KOPT-K1 (cell line): ENCODE results near the gene MRPL24.

Experiments
- H3K27ac ChIP-seq: fragments of 200-600 bp; sonication (generic); 2 replicates; pipeline ENCODE4 v1.5.1; 2016; ENCODE audit warnings: antibody characterized with exemption, mild to moderate bottlenecking, low read depth, low read length; ENCODE audit not compliant: poor library complexity, severe bottlenecking
- H3K36me3 ChIP-seq: fragments of 200-600 bp; sonication (generic); 2 replicates; pipeline ENCODE4 v1.5.1; 2017; ENCODE audit warnings: antibody characterized with exemption, mild to moderate bottlenecking, low read length, moderate library complexity; ENCODE audit not compliant: insufficient read depth
- H3K9me3 ChIP-seq: fragments of 200-600 bp; sonication (generic); 2 replicates; pipeline ENCODE4 v1.5.1; 2017; ENCODE audit warnings: antibody characterized with exemption, low read length, mild to moderate bottlenecking; ENCODE audit not compliant: insufficient read depth, poor library complexity, severe bottlenecking

MRPL24 gene

DNA sequence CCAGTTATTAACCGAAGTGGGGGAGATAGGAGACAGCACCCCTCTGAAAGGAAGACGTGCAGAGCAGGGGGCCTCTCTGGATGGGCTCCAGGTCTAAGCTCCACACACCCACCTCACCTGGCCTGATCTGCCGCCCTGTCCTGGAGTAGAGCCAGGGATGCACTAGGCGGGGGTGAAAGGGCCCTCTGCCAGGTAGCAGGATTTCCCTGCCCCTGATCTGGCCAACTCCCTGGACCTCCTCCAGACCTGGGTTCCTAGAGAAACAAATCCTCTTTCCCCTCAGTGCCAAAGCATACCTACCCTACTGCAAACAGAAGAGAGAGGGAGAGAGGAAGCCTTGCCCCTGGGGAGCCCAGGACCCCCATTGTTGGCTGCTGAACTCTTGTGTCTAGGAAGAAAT is 37.6 kb downstream of the MRPL24 start:
- no peaks in the 10 kb centered on the region for H3K9me3 ChIP-seq
- no peaks in the 10 kb centered on the region for H3K36me3 ChIP-seq
- no peak overlapping the region for H3K27ac ChIP-seq

DNA sequence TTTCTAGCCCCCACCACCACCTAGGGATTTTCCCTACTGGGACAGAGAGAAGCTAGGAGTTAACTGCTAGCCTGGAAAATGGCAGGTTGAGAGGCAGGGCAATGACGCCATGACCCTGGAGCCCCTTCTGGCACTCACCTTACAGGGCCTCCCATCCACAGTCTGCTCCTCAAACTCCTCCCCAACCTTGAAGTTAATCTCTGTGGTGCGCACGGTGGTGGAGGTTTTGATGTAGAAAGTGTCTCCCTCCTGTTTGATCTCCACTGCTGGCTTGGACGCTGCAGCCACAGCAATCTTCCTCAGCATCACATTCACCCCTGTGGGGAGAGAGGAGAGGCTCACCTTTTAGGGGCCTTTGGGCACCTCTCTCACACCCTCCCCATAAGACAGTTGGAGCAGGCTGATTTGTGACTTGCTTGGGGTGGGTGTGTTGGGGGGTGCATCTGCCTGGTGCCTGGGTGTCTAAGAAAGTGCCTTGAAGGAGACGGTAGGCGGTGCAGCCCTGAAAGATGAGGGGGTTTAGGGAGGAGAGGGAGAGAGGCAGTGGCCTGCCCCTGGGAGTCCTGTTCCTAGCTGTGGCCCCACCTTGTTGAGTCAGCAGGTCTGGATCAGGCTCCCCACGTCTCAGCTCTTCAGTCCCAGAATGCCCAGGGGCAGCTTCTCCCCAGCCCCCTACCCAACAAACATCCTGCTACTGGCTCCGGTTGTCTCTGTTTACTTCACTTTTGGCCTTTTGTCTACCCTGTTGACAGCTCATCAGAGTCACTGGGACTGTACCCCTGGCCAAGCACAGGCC is 40.0 kb downstream of the MRPL24 start:
- H3K36me3 ChIP-seq = no peaks in the 10 kb centered on the region
- H3K9me3 ChIP-seq = no peaks in the 10 kb centered on the region
- H3K27ac ChIP-seq = no peak overlapping the region

DNA sequence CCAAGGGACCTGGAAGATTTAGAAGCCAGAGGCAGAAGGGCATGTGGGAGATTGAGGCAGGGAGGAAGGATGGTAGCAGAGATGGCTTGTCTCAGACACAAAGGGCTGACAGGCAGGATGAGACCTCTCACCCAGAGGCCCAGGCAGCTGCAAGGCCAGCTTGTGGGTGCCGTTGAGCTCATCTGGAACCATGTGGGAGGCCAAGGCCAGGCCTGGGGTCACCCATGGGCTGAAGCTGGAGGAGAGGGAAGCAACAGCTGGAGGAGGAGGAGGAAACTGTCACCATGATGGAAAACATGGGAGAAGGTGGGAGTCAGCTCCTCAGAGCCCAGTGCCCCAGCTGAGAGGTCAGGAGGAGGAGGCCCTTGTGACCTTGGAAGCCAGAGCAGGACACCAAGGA is 41.9 kb downstream of the MRPL24 start:
- Histone ChIP-seq H3K27ac (no peak overlapping the region), H3K9me3 (no peaks in the 10 kb centered on the region), H3K36me3 (no peaks in the 10 kb centered on the region)

DNA sequence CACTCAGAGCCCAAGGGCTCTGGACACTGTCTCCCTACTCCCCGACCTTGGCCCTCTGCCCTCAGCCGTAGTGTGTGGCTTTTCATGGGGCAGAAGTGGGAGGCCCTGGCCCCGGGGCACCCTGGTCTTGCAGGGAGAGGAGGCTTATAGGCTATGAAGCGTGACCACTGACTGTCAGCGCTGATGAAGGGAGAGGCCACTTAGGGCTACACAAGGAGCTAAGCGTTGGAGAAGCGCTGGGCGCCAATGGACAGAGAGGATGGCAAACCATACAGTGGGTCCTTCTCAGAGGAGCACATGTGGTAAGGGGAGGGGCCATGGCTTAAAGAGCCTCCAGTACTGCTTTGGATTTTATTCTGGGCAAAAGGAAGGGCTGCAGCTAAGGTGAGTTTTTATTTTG is 43.4 kb downstream of the MRPL24 start:
- Histone ChIP-seq H3K27ac (no peak overlapping the region), H3K36me3 (no peaks in the 10 kb centered on the region), H3K9me3 (no peaks in the 10 kb centered on the region)

DNA sequence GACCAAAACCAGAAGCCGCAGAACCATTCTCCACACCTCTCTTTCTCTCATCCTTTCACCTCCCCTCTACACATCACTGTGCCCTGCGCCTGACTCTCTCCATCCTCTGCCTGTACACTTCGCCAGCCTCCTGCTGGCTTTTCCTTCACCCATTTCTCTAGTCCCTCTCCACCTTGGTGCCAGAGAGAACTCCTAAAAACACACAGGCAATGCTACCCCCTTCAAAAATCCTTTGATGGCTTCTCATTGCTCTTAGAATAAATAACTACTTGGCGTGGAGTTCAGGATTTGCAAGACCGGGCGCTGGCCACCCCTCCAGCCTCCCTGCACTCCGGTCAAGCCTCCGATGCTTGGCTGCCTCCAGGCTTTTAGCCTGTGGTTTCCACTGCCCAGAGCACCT is 44.1 kb downstream of the MRPL24 start:
- H3K27ac ChIP-seq = no peak overlapping the region
- H3K9me3 ChIP-seq = no peaks in the 10 kb centered on the region
- H3K36me3 ChIP-seq = no peaks in the 10 kb centered on the region

DNA sequence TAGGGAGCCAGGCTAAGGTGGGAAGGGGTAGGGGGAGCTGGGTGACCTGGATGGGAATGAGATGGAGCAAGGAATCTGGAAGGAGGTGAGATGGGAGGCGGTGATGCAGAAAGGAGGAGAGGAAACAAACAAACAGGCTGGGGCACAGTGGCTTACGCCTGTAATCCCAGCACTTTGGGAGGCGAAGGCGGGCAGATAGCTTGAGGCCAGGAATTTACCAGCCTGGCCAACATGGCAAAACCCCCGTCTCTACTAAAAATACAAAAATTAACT is 46.3 kb downstream of the MRPL24 start:
- H3K9me3 ChIP-seq = no peaks in the 10 kb centered on the region
- no peak overlapping the region for H3K27ac ChIP-seq
- no peaks in the 10 kb centered on the region for H3K36me3 ChIP-seq

DNA sequence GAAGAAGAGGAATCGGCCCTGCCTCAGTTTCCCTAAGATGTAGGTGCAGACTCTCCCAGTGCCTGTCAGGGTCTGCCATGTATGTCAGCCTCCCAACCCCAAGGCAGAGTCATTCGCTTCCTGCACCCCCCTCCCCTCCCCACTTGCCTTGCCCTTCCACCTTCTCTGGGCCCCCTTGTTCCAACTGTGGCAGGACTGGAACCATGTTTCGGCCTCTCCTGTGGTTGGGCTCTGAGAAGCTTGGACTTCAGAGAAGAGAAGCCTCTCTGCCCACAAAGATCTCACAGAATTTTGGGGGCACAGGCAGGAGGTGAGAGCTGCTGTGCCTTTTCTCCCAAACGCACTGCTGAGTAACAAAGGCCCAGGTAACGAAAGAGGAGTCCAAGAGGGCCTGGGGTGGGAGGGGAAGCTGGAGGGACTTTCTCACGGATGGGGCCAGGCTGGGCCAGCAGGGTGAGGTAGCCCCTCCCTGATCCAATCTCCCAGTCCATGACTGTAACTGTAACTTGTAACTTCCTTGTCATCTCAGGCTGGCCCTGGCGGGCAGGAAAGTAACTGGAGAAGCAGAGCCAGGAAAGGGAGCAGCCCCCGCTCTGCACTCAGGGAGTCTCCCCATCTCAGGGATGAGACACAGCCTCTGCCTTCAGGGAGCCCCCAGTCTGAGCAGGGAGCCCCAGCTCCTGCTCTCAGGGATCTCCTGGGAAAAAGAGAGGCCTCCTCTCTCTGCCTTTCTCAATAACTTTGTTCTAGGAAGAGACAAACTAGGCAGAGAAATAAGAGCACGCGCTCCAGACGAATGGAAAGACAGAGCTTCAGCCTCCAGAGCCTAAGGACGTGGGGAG is 46.8 kb downstream of the MRPL24 start:
- no peak overlapping the region for H3K27ac ChIP-seq

DNA sequence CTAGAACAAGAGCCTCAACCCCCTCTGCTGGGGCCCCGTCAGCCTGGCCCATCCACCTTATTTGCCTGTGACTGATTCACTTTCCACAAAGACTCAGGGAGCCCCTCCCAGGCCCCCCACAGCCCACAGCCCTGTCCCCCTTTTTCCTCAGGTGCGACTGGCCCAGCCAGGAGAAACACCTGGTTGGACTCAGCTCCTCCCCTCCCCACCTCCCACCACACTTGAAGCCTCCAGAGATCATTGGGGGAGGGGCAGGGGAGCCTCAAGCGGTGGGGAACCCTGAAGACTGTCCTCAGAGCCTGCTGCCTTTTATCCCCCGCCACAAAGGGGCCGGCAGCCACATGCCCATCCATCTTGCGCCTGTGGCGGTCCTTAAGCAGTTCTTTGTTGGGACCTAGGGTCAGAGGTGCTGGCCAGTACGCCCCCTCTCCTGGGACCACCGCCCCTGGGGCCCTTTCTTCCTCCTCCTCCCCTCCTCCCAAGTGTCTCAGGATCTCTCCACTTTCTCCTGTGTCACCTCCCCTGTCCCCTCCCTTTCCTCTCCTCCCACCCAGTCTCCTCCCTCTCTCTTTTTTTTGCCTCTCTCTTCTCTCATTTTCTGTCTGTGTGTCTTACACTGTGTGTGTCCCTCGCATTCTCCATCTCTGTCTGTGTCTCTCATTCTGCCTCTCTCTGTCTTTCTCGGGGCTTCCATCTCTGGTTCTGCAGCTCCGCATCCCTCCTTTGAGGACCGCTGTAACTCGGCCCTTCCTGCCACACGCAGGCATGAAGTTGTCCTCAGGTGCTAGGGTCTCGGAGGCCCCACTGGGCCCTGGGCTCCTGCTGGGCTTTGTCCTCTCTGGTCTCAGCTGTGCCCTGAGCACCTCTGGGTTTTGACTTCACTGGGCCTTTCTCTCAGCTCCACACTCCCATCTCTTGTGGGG is 47.7 kb downstream of the MRPL24 start:
- no peaks in the 10 kb centered on the region for H3K36me3 ChIP-seq
- no peak overlapping the region for H3K27ac ChIP-seq
- no peaks in the 10 kb centered on the region for H3K9me3 ChIP-seq

More for the DNA sequence above, 46.8 kb downstream of the MRPL24 start:
- Histone ChIP-seq H3K9me3 (no peaks in the 10 kb centered on the region), H3K36me3 (no peaks in the 10 kb centered on the region)

DNA sequence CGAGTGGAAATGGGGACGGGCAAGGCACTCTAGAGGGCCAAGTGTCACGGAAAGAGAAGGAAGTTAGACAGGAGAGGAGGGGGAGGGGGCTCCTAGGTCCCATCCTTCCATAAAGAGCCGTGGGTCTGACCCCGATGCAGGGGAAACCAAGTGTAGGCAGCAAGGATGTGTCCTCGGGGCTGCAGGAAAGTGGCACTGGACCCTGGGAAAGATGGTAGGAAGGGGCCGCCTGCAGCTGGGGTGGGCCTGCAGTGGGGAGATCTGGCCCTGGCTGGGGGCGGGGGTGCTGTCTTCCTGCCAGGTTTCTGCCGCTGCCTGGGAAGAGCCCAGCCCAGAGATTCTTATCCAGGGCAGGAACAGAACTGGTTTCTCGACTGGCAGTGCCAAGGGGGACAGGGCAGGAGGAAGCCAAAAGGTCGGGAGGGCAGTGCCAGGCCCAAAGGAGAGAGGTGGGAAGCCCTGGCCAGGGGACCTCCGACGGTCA is 48.4 kb downstream of the MRPL24 start:
- no peaks in the 10 kb centered on the region for H3K36me3 ChIP-seq
- no peaks in the 10 kb centered on the region for H3K9me3 ChIP-seq
- no peak overlapping the region for H3K27ac ChIP-seq

DNA sequence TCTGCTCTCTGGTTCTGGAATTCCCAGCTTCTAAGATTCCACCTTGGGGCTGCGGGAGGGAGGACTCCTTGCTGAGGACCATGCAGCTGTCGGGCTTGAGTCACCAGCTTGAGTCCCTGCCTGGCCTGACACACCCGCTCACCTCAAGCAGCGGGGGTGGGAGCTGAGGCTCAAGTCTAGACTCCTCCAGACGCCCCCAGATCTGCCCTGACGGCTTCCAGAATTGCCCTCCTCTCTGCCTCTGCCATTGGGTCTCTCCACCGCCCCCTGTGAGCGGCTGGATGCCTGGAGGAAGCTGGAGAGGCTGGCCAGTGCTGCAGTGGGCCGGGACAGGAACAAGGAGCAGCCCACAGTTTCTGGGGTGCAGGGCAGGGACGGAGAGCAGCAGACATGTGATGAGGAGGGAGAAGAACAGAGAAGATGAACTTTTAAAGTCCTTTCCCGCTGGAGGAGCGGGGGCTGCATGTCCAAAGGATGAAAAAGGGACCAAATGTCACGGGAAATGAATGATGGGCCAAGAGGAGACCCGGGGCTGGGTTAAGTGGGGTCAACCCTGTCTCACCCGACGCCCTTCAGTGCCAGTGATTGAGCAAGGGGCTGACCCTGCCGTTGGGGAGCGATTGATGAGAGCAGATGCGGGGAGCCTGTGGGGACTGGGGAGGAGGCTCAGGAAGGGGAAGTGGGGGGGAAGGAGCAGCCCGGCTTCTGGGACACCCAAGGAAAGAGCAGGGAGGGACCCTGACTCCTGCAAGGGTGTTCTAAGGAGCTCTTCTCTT is 49.0 kb downstream of the MRPL24 start:
- Histone ChIP-seq H3K27ac (no peak overlapping the region), H3K36me3 (no peaks in the 10 kb centered on the region), H3K9me3 (no peaks in the 10 kb centered on the region)

DNA sequence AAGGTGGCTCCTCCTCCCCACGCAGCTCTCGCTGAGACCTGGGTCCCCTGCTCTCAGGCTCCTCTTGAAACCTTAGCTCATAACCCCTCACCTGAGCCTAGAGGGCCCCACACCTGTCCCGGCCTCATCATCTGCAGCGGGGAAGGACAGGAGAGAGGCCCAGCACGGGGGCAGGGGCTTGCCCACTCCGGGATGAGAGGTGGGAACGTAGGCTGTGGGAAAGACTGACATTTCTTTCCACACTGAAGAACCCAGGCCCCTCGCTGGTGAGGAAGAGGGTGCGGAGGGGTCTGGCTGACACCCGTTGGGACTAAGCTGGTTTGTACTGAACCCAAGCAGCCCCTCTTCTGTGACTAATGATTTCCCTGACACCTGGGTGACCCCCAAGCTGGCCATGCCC is 49.7 kb downstream of the MRPL24 start:
- no peaks in the 10 kb centered on the region for H3K9me3 ChIP-seq
- H3K36me3 ChIP-seq = no peaks in the 10 kb centered on the region
- no peak overlapping the region for H3K27ac ChIP-seq

DNA sequence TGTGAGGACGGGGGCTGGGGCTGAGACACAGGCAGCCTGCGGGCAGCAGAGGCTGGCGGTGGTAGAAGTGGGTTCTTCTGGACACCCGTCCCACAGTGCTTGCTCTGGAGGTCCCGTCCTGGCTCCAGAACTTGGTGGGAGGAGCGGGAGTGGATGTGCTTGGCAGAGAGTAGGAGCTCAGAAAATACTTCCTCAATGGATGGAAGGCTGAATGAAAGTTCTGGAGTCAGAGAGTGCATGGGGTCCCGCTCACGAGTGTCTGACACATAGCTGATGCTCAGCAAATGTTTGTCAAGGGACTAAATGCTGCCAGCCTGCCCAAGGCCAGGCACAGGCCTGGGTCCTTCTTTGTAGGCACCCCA is 50.2 kb downstream of the MRPL24 start:
- Histone ChIP-seq H3K9me3 (no peaks in the 10 kb centered on the region), H3K27ac (no peak overlapping the region), H3K36me3 (no peaks in the 10 kb centered on the region)

DNA sequence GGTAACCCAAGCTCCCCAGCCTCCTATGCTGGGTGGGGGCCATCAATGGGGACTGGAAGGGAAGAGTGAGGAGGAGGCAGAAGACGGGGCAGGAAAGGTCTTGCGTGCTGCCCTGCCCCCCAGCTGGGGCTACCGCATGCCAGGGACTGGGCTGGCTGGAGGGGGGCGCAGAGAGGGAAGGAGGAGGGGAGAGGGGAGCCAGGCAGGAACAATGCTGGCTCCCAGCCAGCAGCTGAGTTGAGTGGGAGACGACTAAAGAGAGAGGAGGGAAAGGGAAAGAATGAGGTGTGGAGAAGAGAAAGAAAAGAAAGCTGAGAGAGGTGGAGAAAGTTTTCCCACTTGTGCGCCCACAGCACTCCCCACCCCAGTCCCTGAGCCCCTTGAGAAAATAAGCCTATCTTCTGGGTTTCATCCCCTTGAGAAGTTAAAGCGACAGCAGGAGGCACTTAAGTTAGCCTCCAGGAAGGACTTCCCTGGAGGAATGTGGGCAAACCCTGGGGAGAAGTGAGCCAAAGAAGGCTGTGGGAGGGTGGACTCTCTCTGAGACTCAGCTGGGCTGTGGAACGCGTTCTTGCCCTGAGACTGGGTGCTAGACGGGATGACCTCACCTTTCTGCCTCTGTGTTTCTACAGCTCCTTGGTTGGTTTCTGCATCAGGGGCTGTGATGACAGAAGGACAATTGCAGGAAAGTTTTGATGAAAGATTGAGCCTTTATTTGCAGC is 50.8 kb downstream of the MRPL24 start:
- Histone ChIP-seq H3K27ac (no peak overlapping the region), H3K36me3 (no peaks in the 10 kb centered on the region), H3K9me3 (no peaks in the 10 kb centered on the region)
